ENCODE measurements around the gene TRERF1.
"Not testable (repeated sequence)": the region's sequence is repeated elsewhere in the genome, so short reads cannot be mapped to it uniquely, and the experiment has no call there.

The TRERF1 gene

GRCh38 chr6:42217519-42218367, 234.0 kb downstream of the TRERF1 start, which contains the start of gene MRPS10:
TSS of gene MRPS10 (minus strand) at chr6:42217861. CDS start at chr6:42217849, 12 bp downstream.
- no peak for TF ChIP-seq CTCF (IDR thresholded peaks at IDR 0.05)
- peak; percentile 93 for DNase-seq (ENCODE audit: low spot score)
- Histone ChIP-seq H3K4me3 (peak within 1 kb of the TSS; percentile 83), H3K27ac (peak within 1 kb of the TSS; percentile 44 to 80)

GRCh38 chr6:42217157-42217518, 234.6 kb downstream of the TRERF1 start:
- H3K4me3 ChIP-seq, result peak overlapping the region; percentile 83
- TF ChIP-seq CTCF (IDR thresholded peaks at IDR 0.05), result no peak
- DNase-seq (ENCODE audit: low spot score), result no peak
- peak overlapping the region; percentile 44 to 80 for H3K27ac ChIP-seq

GRCh38 chr6:42216495-42216894, 235.2 kb downstream of the TRERF1 start:
- H3K4me3 ChIP-seq, result peak overlapping the region; percentile 83
- DNase-seq (ENCODE audit: low spot score); H3K27ac ChIP-seq: not testable (repeated sequence)

GRCh38 chr6:42212442-42212841, 239.3 kb downstream of the TRERF1 start:
- Histone ChIP-seq H3K27ac (no peak overlapping the region), H3K4me3 (no peak overlapping the region)
- DNase-seq (ENCODE audit: low spot score), result no peak
- no peak for TF ChIP-seq CTCF (IDR thresholded peaks at IDR 0.05)

GRCh38 chr6:42211726-42212125, 240.0 kb downstream of the TRERF1 start:
- no peak for TF ChIP-seq CTCF (IDR thresholded peaks at IDR 0.05)
- Histone ChIP-seq H3K4me3 (no peak overlapping the region), H3K27ac (no peak overlapping the region)
- DNase-seq (ENCODE audit: low spot score), result no peak

- no peak overlapping the region for H3K27ac ChIP-seq
- DNase-seq (ENCODE audit: low spot score), result no peak
- H3K4me3 ChIP-seq, result no peak overlapping the region
- no peak for TF ChIP-seq CTCF (IDR thresholded peaks at IDR 0.05)
Measured at GRCh38 chr6:42210551-42210950, 241.2 kb downstream of the TRERF1 start.

- not testable (repeated sequence) for DNase-seq (ENCODE audit: low spot score); H3K27ac ChIP-seq; H3K4me3 ChIP-seq
Measured at GRCh38 chr6:42207559-42207958, 244.2 kb downstream of the TRERF1 start.

- H3K27ac ChIP-seq, result no peak overlapping the region
- TF ChIP-seq CTCF (IDR thresholded peaks at IDR 0.05), result no peak
- no peak overlapping the region for H3K4me3 ChIP-seq
- no peak for DNase-seq (ENCODE audit: low spot score)
Measured at GRCh38 chr6:42204768-42205282, 246.9 kb downstream of the TRERF1 start.
